NAMALWA (cell line): ENCODE results near the gene ZNF12.

ENCODE experiments used
- DNase-seq: peaks from one replicate; pipeline ENCODE4 v3.0.0-alpha.2; 2015; ENCODE audit warnings: low spot score

ZNF12 gene

DNA sequence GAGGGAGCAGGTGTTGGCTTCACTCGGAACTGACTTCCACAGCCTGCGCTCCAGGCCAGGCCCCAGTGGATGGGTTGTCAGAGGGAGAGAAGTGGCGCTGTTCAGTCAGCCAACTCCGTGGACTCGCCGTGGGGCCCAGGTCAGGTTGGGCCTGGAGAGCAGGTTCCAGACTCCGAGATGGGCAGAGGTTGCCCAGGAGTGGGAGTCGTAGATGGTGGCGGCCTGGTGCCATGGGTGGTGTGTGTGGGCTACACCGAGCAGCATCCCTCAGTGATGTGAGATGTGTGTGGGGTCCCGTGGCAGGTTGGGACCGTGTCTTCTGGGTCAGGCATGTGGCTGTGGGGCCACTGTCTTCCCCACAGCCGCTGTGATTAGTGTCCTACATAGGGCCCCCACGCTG is 59.2 kb downstream of the ZNF12 start:
- DNase-seq, result no peak

- no peak for DNase-seq
These were observed 59.7 kb downstream of the ZNF12 start for GRCh38 chr7:6647080-6647479.

DNA sequence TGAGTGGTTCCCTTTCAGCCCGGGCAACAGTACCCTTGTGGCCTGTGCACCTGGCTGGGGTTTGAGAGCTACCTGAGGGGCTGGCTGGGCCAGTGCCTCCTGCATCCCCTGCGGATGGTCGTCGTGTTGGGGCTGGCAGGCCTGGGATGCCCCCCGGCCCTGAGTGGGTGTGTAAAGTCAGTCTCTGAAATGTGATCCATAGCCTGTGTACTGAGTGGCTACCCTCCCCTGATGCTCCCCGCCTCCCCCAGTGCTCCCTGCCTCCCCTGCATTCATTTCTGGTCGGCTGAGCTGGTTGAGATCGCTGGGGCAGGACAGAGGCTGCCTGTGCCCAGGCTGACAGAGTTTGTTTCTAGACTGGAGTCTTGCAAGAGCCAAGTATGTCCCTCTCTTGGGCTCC is 60.3 kb downstream of the ZNF12 start:
- no peak for DNase-seq

DNA sequence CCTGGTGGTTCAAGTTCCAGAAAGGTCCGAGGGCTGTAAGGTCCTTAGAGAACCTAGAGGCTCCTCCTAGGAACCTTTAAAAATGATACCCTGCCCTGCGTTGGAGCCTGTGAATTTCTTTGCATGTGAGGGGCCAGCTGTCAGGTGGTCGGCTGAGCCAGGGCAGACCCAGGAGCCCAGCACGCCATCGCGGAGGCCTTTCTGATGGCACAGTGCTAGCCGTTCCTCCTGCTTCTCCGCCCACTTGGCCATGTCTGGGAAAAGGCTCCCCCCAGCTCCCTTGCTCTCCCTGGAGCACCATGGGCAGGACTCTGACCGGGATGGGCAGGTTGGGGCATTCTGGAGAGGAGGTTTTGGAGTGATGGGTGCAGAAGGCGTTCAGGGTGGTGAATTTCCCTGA is 62.0 kb downstream of the ZNF12 start:
- no peak for DNase-seq

DNA sequence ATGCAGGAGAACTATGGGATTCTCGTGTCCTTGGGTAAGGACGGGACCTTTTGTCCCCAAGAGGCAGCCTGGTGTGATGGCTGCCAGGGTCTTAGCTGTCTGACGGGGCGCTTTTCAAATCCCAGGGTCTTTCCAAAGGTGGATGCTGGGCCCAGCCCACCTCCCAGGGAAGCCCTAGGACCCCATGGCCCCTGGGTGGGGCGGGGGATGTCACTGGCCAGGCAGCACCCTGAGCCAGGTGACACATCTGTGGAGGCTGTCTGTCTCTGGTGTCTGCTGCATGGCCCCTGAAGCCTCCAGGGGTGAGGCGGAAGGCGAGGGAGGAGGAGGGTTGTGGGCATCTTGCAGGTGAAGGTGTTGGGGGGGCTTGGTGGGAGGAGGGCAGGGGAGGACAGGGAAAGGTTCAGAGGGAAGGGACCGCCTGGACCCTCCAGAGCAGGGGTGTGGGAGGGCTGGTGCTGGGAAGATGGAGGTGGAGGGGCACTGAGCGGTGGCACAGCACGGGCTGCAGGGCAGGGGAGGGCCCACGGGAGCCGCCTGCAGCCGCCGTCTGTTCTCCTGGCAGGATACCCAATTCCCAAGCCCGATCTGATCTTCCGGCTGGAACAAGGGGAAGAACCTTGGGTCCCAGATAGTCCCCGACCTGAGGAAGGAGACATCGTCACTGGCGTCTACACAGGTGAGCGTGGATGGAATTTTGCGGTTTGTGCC is 62.7 kb downstream of the ZNF12 start:
- DNase-seq, result no peak

DNA sequence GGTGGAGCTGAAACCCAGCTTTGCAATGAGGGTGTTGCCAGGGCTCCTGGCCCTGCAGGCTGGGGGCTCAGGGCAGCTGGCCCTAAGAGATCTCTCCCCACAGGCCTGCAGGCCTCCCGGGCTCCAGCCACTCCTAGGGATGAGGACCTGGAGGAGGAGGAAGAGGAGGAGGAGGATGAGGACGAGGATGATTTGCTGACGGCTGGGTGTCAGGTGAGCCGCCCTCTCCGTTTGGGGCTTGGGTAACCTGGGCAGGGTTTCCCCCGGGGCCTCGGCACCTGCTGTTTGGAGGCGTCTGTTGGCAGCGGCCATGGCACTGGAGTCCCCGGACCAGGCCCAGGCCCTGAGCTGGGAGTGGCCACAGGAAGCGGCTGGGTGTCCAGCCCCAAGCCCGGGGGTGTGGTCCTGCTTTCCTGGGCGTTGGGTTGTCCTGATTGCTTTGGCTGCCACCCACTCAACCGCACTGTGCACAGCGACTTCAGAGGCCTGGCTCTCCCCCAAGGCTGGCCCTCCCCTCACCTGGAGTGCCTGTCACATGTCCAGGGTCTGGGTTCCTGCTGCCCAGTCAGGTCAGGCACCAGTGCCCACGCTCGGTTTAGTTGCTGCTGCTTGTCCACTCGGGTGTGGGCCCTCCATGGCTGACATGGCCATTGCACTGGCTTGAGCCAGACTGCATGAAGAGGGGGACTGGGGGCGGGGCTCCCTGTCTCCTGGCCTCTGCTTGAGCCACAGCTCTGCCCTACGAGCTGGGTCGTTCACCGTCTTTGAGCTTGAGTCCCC is 63.7 kb downstream of the ZNF12 start:
- DNase-seq, result no peak

DNA sequence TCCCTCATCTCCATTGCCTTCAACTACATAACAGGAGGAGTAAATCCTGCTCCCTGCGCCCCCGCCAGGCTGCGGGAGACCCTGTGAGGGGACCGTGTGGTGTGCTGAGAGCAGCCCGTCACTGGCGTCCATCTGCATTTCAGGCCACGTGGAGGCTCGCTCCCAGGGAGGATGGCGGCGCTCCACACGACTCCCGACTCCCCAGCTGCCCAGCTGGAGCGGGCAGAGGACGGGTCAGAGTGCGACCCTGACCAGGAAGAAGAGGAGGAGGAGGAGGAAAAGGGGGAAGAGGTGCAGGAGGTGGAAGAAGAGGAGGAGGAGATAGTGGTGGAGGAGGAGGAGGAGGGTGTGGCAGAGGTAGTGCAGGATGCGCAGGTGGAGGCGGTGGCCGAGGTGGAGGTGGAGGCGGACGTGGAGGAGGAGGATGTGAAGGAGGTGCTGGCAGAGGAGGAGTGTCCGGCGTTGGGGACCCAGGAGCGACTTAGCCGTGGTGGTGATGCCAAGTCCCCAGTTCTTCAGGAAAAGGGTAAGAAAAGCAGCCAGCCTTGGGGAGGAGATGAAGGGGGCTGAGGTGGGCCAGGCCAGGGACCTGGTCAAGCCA is 64.4 kb downstream of the ZNF12 start:
- no peak for DNase-seq

- DNase-seq, result no peak
These were observed 65.3 kb downstream of the ZNF12 start for GRCh38 chr7:6641305-6642035.

GRCh38 chr7:6640246-6640721 is 66.5 kb downstream of the ZNF12 start:
- no peak for DNase-seq

- no peak for DNase-seq
These were observed 67.1 kb downstream of the ZNF12 start for GRCh38 chr7:6639627-6640026.

GRCh38 chr7:6639032-6639431 is 67.7 kb downstream of the ZNF12 start:
- no peak for DNase-seq
